Vagina (tissue), 2 donors: ENCODE results near the gene ADGRB2. TPM values are rescaled to one million over a fixed set of nuclear protein-coding genes. Genes with fewer than 3 reads are reported as not detected.

ENCODE experiments used
- DNase-seq, 2 donors: peaks; one replicate each; pipeline ENCODE4 v3.0.0-alpha.2; 2017; ENCODE audit errors: extremely low spot score in 2 of 2
- H3K27ac ChIP-seq: fragments of 200-600 bp; sonication (generic); one replicate; pipeline ENCODE4 v1.5.1; 2019
- H3K27me3 ChIP-seq: fragments of 200-600 bp; sonication (generic); one replicate; pipeline ENCODE4 v1.5.1; 2019
- H3K36me3 ChIP-seq, 2 donors: fragments of 200-600 bp; sonication (generic); one replicate each; pipeline ENCODE4 v1.5.1; 2017 to 2019
- H3K4me1 ChIP-seq: fragments of 200-600 bp; sonication (generic); one replicate; pipeline ENCODE4 v1.5.1; 2019
- H3K4me3 ChIP-seq, 2 donors: fragments of 200-600 bp; sonication (generic); 1 replicate in 1 of 2; 2 replicates in 1 of 2; pipeline ENCODE4 v1.5.1; 2016 to 2019
- H3K9me3 ChIP-seq: fragments of 200-600 bp; sonication (generic); one replicate; pipeline ENCODE4 v1.5.1; 2019
- CTCF ChIP-seq, 3 experiments: fragments of 450-650 bp in 2 of 3; fragments of 200-600 bp in 1 of 3; sonication (generic) in 1 of 3; IDR thresholded peaks; one replicate each; pipeline ENCODE4 v1.5.1; 2017 to 2019; ENCODE audit warnings: antibody characterized with exemption in 3 of 3, mild to moderate bottlenecking in 2 of 3, moderate library complexity in 2 of 3
- POLR2A ChIP-seq, 2 donors: fragments of 450-650 bp; IDR thresholded peaks; one replicate each; pipeline ENCODE4 v1.6.1; 2017; ENCODE audit warnings: antibody characterized with exemption in 2 of 2, mild to moderate bottlenecking in 2 of 2, moderate library complexity in 2 of 2
- POLR2AphosphoS5 ChIP-seq, 2 donors: sonication (generic); formaldehyde crosslinking; IDR thresholded peaks; one replicate each; pipeline ENCODE4 v1.9.0; 2017; ENCODE audit warnings: antibody characterized with exemption in 2 of 2, mild to moderate bottlenecking in 2 of 2, low read depth in 1 of 2; ENCODE audit not compliant: insufficient read depth in 1 of 2
- intact Hi-C: fragments of 100-400 bp; cut with DNase I; formaldehyde crosslinking; loops from one replicate; pipeline ENCODE4 v1.15.1; 2023
- total RNA-seq: library from RNA; depleted of rRNA; stranded (reverse); fragments of >200 nt; gene quantifications from one replicate; pipeline ENCODE4 v1.2.3, GENCODE V29; 2016

ADGRB2 gene
- total RNA-seq, 1 donor from 2014 or later: 3.9 TPM

GRCh38 chr1:31807273-31808048 is 43.3 kb upstream of the ADGRB2 start:
- Histone ChIP-seq H3K4me3 (no peak overlapping the region), H3K27me3 (no peaks in the 10 kb centered on the region), H3K27ac (no peak overlapping the region), H3K36me3 (no peaks in the 10 kb centered on the region), H3K4me1 (no peaks in the 10 kb centered on the region), H3K9me3 (no peaks in the 10 kb centered on the region)
- intact Hi-C loops: no loop called here
- TF ChIP-seq POLR2A (IDR thresholded peaks at IDR 0.05): no peak
- TF ChIP-seq CTCF (IDR thresholded peaks at IDR 0.05): no peak
- no peak for TF ChIP-seq POLR2AphosphoS5 (IDR thresholded peaks at IDR 0.05; ENCODE audit: insufficient read depth in 1 of 2, low read depth in 1 of 2)
- no peak for DNase-seq

- Histone ChIP-seq H3K4me3 (no peak overlapping the region), H3K27ac (no peak overlapping the region), H3K36me3 (no peaks in the 10 kb centered on the region), H3K4me1 (no peaks in the 10 kb centered on the region), H3K9me3 (no peaks in the 10 kb centered on the region), H3K27me3 (no peaks in the 10 kb centered on the region)
- TF ChIP-seq POLR2AphosphoS5 (IDR thresholded peaks at IDR 0.05; ENCODE audit: insufficient read depth in 1 of 2, low read depth in 1 of 2): no peak
- no peak for TF ChIP-seq CTCF (IDR thresholded peaks at IDR 0.05)
- no peak for TF ChIP-seq POLR2A (IDR thresholded peaks at IDR 0.05)
- DNase-seq: peak in 1 of 2 donors; percentile 43
- intact Hi-C loops: no loop called here
Measured at GRCh38 chr1:31805318-31805717, 41.2 kb upstream of the ADGRB2 start.

- no peaks in the 10 kb centered on the region for H3K27me3 ChIP-seq
- TF ChIP-seq POLR2AphosphoS5 (IDR thresholded peaks at IDR 0.05; ENCODE audit: insufficient read depth in 1 of 2, low read depth in 1 of 2): no peak
- TF ChIP-seq POLR2A (IDR thresholded peaks at IDR 0.05): no peak
- no peak for TF ChIP-seq CTCF (IDR thresholded peaks at IDR 0.05)
- H3K4me3 ChIP-seq: no peak overlapping the region
- H3K36me3 ChIP-seq: no peaks in the 10 kb centered on the region
- peaks cover 2% of the 10 kb centered on the region for H3K4me1 ChIP-seq
- H3K27ac ChIP-seq: no peak overlapping the region
- intact Hi-C loops: no loop called here
- no peaks in the 10 kb centered on the region for H3K9me3 ChIP-seq
- no peak for DNase-seq
Measured at GRCh38 chr1:31804098-31804497, 40.0 kb upstream of the ADGRB2 start.

- no peaks in the 10 kb centered on the region for H3K9me3 ChIP-seq
- TF ChIP-seq CTCF (IDR thresholded peaks at IDR 0.05) (no peak), POLR2AphosphoS5 (IDR thresholded peaks at IDR 0.05; ENCODE audit: insufficient read depth in 1 of 2, low read depth in 1 of 2) (no peak), POLR2A (IDR thresholded peaks at IDR 0.05) (no peak)
- peaks cover 7% of the 10 kb centered on the region for H3K4me1 ChIP-seq
- H3K27ac ChIP-seq: no peak overlapping the region
- no peaks in the 10 kb centered on the region for H3K36me3 ChIP-seq
- intact Hi-C loops: no loop called here
- no peak for DNase-seq
- H3K27me3 ChIP-seq: no peaks in the 10 kb centered on the region
- no peak overlapping the region for H3K4me3 ChIP-seq
Measured at GRCh38 chr1:31803610-31804009, 39.5 kb upstream of the ADGRB2 start.
